OCI-LY3 (cell line): ENCODE measurements around the gene RNF222.

ENCODE experiments used
- CTCF ChIP-seq: fragments of 200-600, 300-600 bp; sonication (generic); IDR thresholded peaks from 2 replicates; pipeline ENCODE4 v1.5.1; 2014; ENCODE audit warnings: antibody characterized with exemption, low read length, low read depth
- EZH2phosphoT487 ChIP-seq: fragments of 200-600 bp; shearing (Covaris generic); IDR thresholded peaks from 2 replicates; pipeline ENCODE4 v1.6.1; 2018; ENCODE audit warnings: antibody characterized with exemption, mixed run types, low read depth

GRCh38 chr17:8357910-8358309 is 39.7 kb downstream of the RNF222 start:
- TF ChIP-seq CTCF (no peak), EZH2phosphoT487 (no peak)
